OCI-LY1 (cell line): Measurements from ENCODE around the gene ABCF3.

Experiments
- H2AFZ ChIP-seq: fragments of 200-600 bp; sonication (generic), shearing (Covaris generic); 2 replicates; pipeline ENCODE4 v1.6.0; 2014; ENCODE audit warnings: antibody characterized with exemption, mild to moderate bottlenecking, low read length
- H3F3A ChIP-seq: fragments of 200-600 bp; sonication (generic), shearing (Covaris generic); 2 replicates; pipeline ENCODE4 v1.6.0; 2014; ENCODE audit warnings: mild to moderate bottlenecking, antibody characterized with exemption, low read length, moderate library complexity; ENCODE audit not compliant: insufficient read depth
- H3K27ac ChIP-seq: fragments of 200-600 bp; sonication (generic); 2 replicates; pipeline ENCODE4 v1.5.1; 2014; ENCODE audit warnings: low read length, mixed run types, mild to moderate bottlenecking, low read depth; ENCODE audit not compliant: poor library complexity, severe bottlenecking
- H3K27me3 ChIP-seq: fragments of 200-600 bp; sonication (generic); 2 replicates; pipeline ENCODE4 v1.6.0; 2014; ENCODE audit warnings: antibody characterized with exemption, mild to moderate bottlenecking, low read length, moderate library complexity; ENCODE audit not compliant: insufficient read depth
- H3K36me3 ChIP-seq: fragments of 200-600 bp; sonication (generic); 2 replicates; pipeline ENCODE4 v1.6.1; 2014; ENCODE audit warnings: mild to moderate bottlenecking, antibody characterized with exemption, low read length, moderate library complexity, mixed read lengths; ENCODE audit not compliant: insufficient read depth
- H3K4me1 ChIP-seq: fragments of 200-600 bp; sonication (generic); 2 replicates; pipeline ENCODE4 v1.5.1; 2014; ENCODE audit warnings: mild to moderate bottlenecking, low read length, moderate library complexity; ENCODE audit not compliant: insufficient read depth, severe bottlenecking
- H3K4me2 ChIP-seq: fragments of 200-600 bp; sonication (generic), shearing (Covaris generic); 2 replicates; pipeline ENCODE4 v1.6.1; 2014; ENCODE audit warnings: low read length
- H3K4me3 ChIP-seq: fragments of 200-600 bp; sonication (generic); 2 replicates; pipeline ENCODE4 v1.5.1; 2014; ENCODE audit warnings: low read length, low read depth, mild to moderate bottlenecking, mixed read lengths; ENCODE audit not compliant: poor library complexity, severe bottlenecking
- H3K79me2 ChIP-seq: fragments of 200-600 bp; shearing (Covaris generic); 2 replicates; pipeline ENCODE4 v1.6.1; 2016; ENCODE audit warnings: mixed run types, low read length, mixed read lengths; ENCODE audit not compliant: insufficient read depth
- H3K9ac ChIP-seq: fragments of 200-600 bp; sonication (generic), shearing (Covaris generic); 2 replicates; pipeline ENCODE4 v1.6.1; 2014; ENCODE audit warnings: mild to moderate bottlenecking, low read length, mixed read lengths
- H3K9me2 ChIP-seq: fragments of 200-600 bp; sonication (generic), shearing (Covaris generic); 2 replicates; pipeline ENCODE4 v1.6.1; 2014; ENCODE audit warnings: low read depth, mild to moderate bottlenecking, low read length, mixed read lengths
- H3K9me3 ChIP-seq: fragments of 200-600 bp; shearing (Covaris generic); 2 replicates; pipeline ENCODE4 v1.6.1; 2014; ENCODE audit warnings: low read length, mixed read lengths
- H4K20me1 ChIP-seq: fragments of 200-600 bp; sonication (generic), shearing (Covaris generic); 2 replicates; pipeline ENCODE4 v1.6.0; 2016; ENCODE audit warnings: mild to moderate bottlenecking, low read length; ENCODE audit not compliant: insufficient read depth
- CTCF ChIP-seq: fragments of 200-600 bp; sonication (generic), shearing (Covaris generic); IDR thresholded peaks from 2 replicates; pipeline ENCODE4 v1.5.1; 2017; ENCODE audit warnings: mild to moderate bottlenecking, antibody characterized with exemption, low read length, moderate library complexity, mixed read lengths
- EZH2 ChIP-seq: fragments of 200-600 bp; sonication (generic), shearing (Covaris generic); IDR thresholded peaks from 2 replicates; pipeline ENCODE4 v1.8.0; 2017; ENCODE audit warnings: borderline replicate concordance, mixed run types, mild to moderate bottlenecking, antibody characterized with exemption, low read length, moderate library complexity, mixed read lengths

The ABCF3 gene

GRCh38 chr3:184185461-184186183 is 377 bp upstream of the ABCF3 start:
- Histone ChIP-seq H3K9me3 (no peaks in the 10 kb centered on the region), H4K20me1 (0 out of 2 replicates have a peak, but pooled peaks cover 2% of the 10 kb centered on the region), H3K9me2 (no peaks in the 10 kb centered on the region), H3K79me2 (peaks cover 16% of the 10 kb centered on the region), H3K27me3 (no peaks in the 10 kb centered on the region), H3F3A (no peaks in the 10 kb centered on the region), H3K4me3 (peak overlapping the region; percentile 79), H3K4me2 (peak overlapping the region; percentile 83), H3K36me3 (peaks cover 71% of the 10 kb centered on the region), H2AFZ (no peak overlapping the region), H3K9ac (peak overlapping the region; percentile 84), H3K27ac (peak overlapping the region; percentile 74), H3K4me1 (peaks cover 24% of the 10 kb centered on the region)
- TF ChIP-seq EZH2: no peak
- no peak for TF ChIP-seq CTCF

- Histone ChIP-seq H3K9ac (peak overlapping the region; percentile 83), H3K4me3 (peak overlapping the region; percentile 79), H3K27me3 (no peaks in the 10 kb centered on the region), H3K36me3 (peaks cover 71% of the 10 kb centered on the region), H3K27ac (no peak overlapping the region), H2AFZ (no peak overlapping the region), H4K20me1 (0 out of 2 replicates have a peak, but pooled peaks cover 2% of the 10 kb centered on the region), H3K9me2 (no peaks in the 10 kb centered on the region), H3K4me2 (peak overlapping the region; percentile 80), H3K9me3 (no peaks in the 10 kb centered on the region), H3K4me1 (peaks cover 24% of the 10 kb centered on the region), H3F3A (no peaks in the 10 kb centered on the region), H3K79me2 (peaks cover 16% of the 10 kb centered on the region)
- TF ChIP-seq CTCF (no peak), EZH2 (no peak)
Measured at GRCh38 chr3:184186902-184187207, 856 bp downstream of the ABCF3 start.

GRCh38 chr3:184188080-184188479 is 2.1 kb downstream of the ABCF3 start:
- Histone ChIP-seq H3K4me3 (no peak overlapping the region), H3K27me3 (no peaks in the 10 kb centered on the region), H3K4me1 (peaks cover 24% of the 10 kb centered on the region), H3K9me2 (no peaks in the 10 kb centered on the region), H3K4me2 (no peak overlapping the region), H4K20me1 (0 out of 2 replicates have a peak, but pooled peaks cover 2% of the 10 kb centered on the region), H3K27ac (no peak overlapping the region), H3K79me2 (peaks cover 16% of the 10 kb centered on the region), H3K36me3 (peaks cover 71% of the 10 kb centered on the region), H3K9ac (no peak overlapping the region), H3F3A (no peaks in the 10 kb centered on the region), H2AFZ (no peak overlapping the region), H3K9me3 (no peaks in the 10 kb centered on the region)
- TF ChIP-seq CTCF: no peak
- no peak for TF ChIP-seq EZH2
